Calu3 (cell line): ENCODE measurements around the gene JAKMIP3. TPM values are rescaled to one million over a fixed set of nuclear protein-coding genes. Genes with fewer than 3 reads are reported as not detected.
"Not testable (repeated sequence)": the region's sequence is repeated elsewhere in the genome, so short reads cannot be mapped to it uniquely, and the experiment has no call there.

ENCODE experiments used
- BruUV-seq: library from RNA; stranded (reverse); fragments of 400-500 nt; replicated peaks from 2 replicates; lab custom pipeline; 2021; lab: Mats Ljungman, UMichigan
- CTCF ChIA-PET: fragments of 300-600 bp; sonication (Branson Sonifier 250); formaldehyde crosslinking; loops from one replicate; lab custom pipeline; 2022; ENCODE audit warnings: antibody characterized with exemption; lab: Charles Lee
- DNase-seq: peaks from one replicate; pipeline ENCODE4 v3.0.0; 2022
- H3K27ac Mint-ChIP-seq: one replicate; pipeline ENCODE4 v1.8.0; 2022; ENCODE audit warnings: mixed read lengths; ENCODE audit not compliant: unreplicated experiment
- H3K27me3 Mint-ChIP-seq: one replicate; pipeline ENCODE4 v1.8.0; 2022; ENCODE audit warnings: mixed read lengths; ENCODE audit not compliant: unreplicated experiment
- H3K36me3 Mint-ChIP-seq: one replicate; pipeline ENCODE4 v1.8.0; 2022; ENCODE audit warnings: mild to moderate bottlenecking, moderate library complexity, mixed read lengths; ENCODE audit not compliant: insufficient read depth, unreplicated experiment
- H3K4me1 Mint-ChIP-seq: one replicate; pipeline ENCODE4 v1.8.0; 2022; ENCODE audit warnings: mild to moderate bottlenecking, low read depth, mixed read lengths; ENCODE audit not compliant: unreplicated experiment
- H3K4me3 Mint-ChIP-seq: one replicate; pipeline ENCODE4 v1.8.0; 2022; ENCODE audit warnings: mild to moderate bottlenecking, low read depth, moderate library complexity, mixed read lengths; ENCODE audit not compliant: unreplicated experiment
- H3K9me3 Mint-ChIP-seq: one replicate; pipeline ENCODE4 v1.8.0; 2022; ENCODE audit warnings: low read depth, mixed read lengths; ENCODE audit not compliant: unreplicated experiment
- CTCF ChIP-seq: fragments of 200-600 bp; IDR thresholded peaks from one replicate; pipeline ENCODE4 v1.8.0; 2022; ENCODE audit warnings: antibody characterized with exemption; ENCODE audit not compliant: unreplicated experiment
- intact Hi-C: fragments of 100-400 bp; cut with micrococcal nuclease; formaldehyde crosslinking; loops from one replicate; pipeline ENCODE4 v1.10.0; 2022; ENCODE audit not compliant: unreplicated experiment
- total RNA-seq: library from RNA; stranded (reverse); gene quantifications from 2 replicates; pipeline ENCODE4 v1.2.3, GENCODE V29; 2022

Gene JAKMIP3
- total RNA-seq, 1 experiment from 2014 or later = 0.05 TPM

GRCh38 chr10:132075909-132076577 lies 10.3 kb downstream of the JAKMIP3 start:
- no peak for TF ChIP-seq CTCF
- no peak overlapping the region for H3K27ac Mint-ChIP-seq
- no peaks in the 10 kb centered on the region for H3K36me3 Mint-ChIP-seq
- no peak for DNase-seq
- H3K4me1 Mint-ChIP-seq = no peaks in the 10 kb centered on the region
- no TSS peak for BruUV-seq
- intact Hi-C loops = no loop called here
- no peak overlapping the region for H3K4me3 Mint-ChIP-seq
- peaks cover 36% of the 10 kb centered on the region for H3K27me3 Mint-ChIP-seq
- no peaks in the 10 kb centered on the region for H3K9me3 Mint-ChIP-seq
- CTCF ChIA-PET = no interaction called here

GRCh38 chr10:132076578-132077081 lies 10.9 kb downstream of the JAKMIP3 start:
- Mint-ChIP-seq H3K27ac (no peak overlapping the region), H3K27me3 (peaks cover 31% of the 10 kb centered on the region), H3K36me3 (no peaks in the 10 kb centered on the region), H3K9me3 (no peaks in the 10 kb centered on the region), H3K4me3 (no peak overlapping the region), H3K4me1 (no peaks in the 10 kb centered on the region)
- CTCF ChIA-PET = no interaction called here
- DNase-seq = no peak
- TF ChIP-seq CTCF = no peak
- intact Hi-C loops = no loop called here
- no TSS peak for BruUV-seq

GRCh38 chr10:132077091-132077490 lies 11.3 kb downstream of the JAKMIP3 start:
- Mint-ChIP-seq H3K9me3 (no peaks in the 10 kb centered on the region), H3K4me1 (no peaks in the 10 kb centered on the region), H3K27me3 (peaks cover 26% of the 10 kb centered on the region), H3K27ac (no peak overlapping the region), H3K4me3 (no peak overlapping the region), H3K36me3 (no peaks in the 10 kb centered on the region)
- CTCF ChIA-PET = no interaction called here
- DNase-seq = no peak
- intact Hi-C loops = no loop called here
- BruUV-seq = no TSS peak
- no peak for TF ChIP-seq CTCF

- CTCF ChIA-PET = no interaction called here
- no peaks in the 10 kb centered on the region for H3K9me3 Mint-ChIP-seq
- no peak for DNase-seq
- H3K4me3 Mint-ChIP-seq = no peak overlapping the region
- intact Hi-C loops = no loop called here
- BruUV-seq = no TSS peak
- H3K27ac Mint-ChIP-seq = no peak overlapping the region
- no peak for TF ChIP-seq CTCF
- no peaks in the 10 kb centered on the region for H3K36me3 Mint-ChIP-seq
- no peaks in the 10 kb centered on the region for H3K4me1 Mint-ChIP-seq
- H3K27me3 Mint-ChIP-seq = peaks cover 20% of the 10 kb centered on the region
Measured at GRCh38 chr10:132078746-132079345, 13.1 kb downstream of the JAKMIP3 start.

GRCh38 chr10:132084384-132084783 lies 18.6 kb downstream of the JAKMIP3 start:
- not testable (repeated sequence) for BruUV-seq

GRCh38 chr10:132093236-132093635 lies 27.5 kb downstream of the JAKMIP3 start:
- DNase-seq, intact Hi-C loops, H3K4me3 Mint-ChIP-seq, BruUV-seq, CTCF ChIA-PET, H3K27ac Mint-ChIP-seq, H3K36me3 Mint-ChIP-seq, H3K9me3 Mint-ChIP-seq: not testable (repeated sequence)
- Mint-ChIP-seq H3K27me3 (peaks cover 32% of the 10 kb centered on the region), H3K4me1 (peaks cover 19% of the 10 kb centered on the region)

More at GRCh38 chr10:132084384-132084783, 18.6 kb downstream of the JAKMIP3 start:
- H3K4me1 Mint-ChIP-seq, H3K36me3 Mint-ChIP-seq, H3K4me3 Mint-ChIP-seq, intact Hi-C loops, CTCF ChIA-PET, H3K27ac Mint-ChIP-seq, DNase-seq, H3K9me3 Mint-ChIP-seq: not testable (repeated sequence)
- peaks cover 33% of the 10 kb centered on the region for H3K27me3 Mint-ChIP-seq
